NCI-H460 (cell line): Measurements from ENCODE around the gene MBNL2. TPM values are rescaled to one million over a fixed set of nuclear protein-coding genes. Genes with fewer than 3 reads are reported as not detected.

Source experiments
- DNase-seq: peaks from one replicate; pipeline ENCODE4 v3.0.0-alpha.2; 2016; ENCODE audit warnings: low read depth; ENCODE audit errors: extremely low read depth
- total RNA-seq: library from RNA; depleted of rRNA; stranded (reverse); fragments of >200 nt; shearing (Covaris generic); gene quantifications from 2 replicates; pipeline ENCODE4 v1.2.3, GENCODE V29; 2014

MBNL2 gene
- total RNA-seq, 1 experiment from 2014 or later, result 48.9 TPM

DNA sequence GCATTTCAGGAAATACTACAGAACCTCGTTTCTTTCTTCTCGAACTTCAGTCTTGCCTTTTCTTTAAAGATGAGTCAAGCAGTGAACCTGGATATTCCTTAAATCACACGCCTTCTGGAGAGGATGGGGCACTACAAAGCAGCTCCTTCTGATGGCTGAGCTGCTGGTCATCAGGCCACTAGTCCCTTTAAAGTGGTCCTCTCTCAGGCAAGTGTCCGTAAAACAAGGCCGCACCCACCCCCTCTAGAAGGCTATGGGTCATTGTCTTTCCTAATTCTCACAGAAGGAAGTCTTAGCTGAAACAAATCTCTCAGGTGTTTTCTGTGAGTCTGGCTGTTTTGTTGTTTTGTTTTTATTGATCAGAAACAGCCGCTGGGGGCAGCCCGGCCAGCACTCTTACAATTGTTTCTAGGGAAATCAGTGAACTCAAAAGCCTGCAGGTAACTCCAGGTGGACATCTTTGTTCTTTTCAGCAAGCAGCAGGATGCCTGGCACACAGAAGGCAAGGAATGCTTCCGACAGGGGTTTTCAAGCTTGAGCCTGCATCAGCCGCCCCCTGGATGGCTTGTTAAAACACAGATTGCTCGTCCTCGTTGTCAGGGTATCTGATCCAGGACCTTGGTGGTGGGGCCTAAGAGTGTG is 45.4 kb downstream of the MBNL2 start:
- no peak for DNase-seq

DNA sequence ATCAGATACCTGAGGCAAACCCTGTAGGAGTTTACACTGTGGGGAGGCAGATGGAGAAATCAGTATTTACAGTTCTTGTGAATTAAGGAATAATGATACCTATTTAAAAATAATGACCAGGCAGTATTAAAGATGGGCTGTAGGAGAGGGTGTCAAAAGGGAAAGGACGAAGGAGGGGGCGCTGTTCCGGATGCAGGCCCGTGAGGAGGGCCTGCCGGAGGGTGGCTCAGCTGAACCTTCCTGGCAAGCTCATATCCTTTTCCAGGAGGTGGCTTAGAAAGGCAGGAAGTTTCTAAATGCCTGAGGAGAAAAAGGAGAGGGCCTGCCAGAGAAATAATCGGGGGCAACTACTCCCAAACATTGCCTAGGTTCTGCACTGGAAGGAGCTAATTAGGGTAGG is 46.6 kb downstream of the MBNL2 start:
- DNase-seq, result no peak

DNA sequence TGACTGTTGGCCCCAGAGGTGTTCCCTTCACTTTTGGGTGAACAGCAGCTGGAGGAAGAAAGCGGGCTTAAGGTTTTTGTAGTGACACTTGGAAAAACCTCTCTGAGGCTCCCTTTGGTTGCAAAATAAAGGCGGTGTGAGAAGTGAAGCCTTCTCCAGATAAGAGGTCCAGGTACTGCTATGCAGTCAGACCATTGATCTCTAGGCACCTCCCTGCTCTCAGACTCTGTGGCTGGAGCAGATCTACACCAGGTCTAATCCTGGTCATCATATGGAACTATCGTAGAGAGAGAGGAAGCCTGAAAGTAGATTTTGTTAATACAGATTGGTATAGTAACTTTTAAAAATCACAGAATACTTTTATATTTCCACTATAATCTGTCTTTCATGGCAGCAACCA is 47.5 kb downstream of the MBNL2 start:
- no peak for DNase-seq

DNA sequence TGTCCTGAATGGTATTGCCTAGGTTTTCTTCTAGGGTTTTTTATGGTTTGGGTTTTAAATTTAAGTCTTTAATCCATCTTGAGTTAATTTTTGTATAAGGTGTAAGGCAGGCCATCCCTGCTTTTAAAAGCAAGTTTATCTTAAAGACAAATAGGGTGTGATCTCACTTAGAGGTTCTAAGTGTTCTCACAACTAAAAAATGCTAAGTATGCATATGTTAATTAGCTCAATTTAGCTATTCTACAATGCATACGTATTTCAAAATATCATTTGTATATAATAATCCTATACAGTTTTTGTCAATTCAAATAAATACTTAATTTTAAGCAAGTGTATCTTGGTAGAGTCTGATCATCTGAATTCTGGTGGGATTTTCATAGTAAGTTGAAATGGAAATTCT is 50.4 kb downstream of the MBNL2 start:
- no peak for DNase-seq

DNA sequence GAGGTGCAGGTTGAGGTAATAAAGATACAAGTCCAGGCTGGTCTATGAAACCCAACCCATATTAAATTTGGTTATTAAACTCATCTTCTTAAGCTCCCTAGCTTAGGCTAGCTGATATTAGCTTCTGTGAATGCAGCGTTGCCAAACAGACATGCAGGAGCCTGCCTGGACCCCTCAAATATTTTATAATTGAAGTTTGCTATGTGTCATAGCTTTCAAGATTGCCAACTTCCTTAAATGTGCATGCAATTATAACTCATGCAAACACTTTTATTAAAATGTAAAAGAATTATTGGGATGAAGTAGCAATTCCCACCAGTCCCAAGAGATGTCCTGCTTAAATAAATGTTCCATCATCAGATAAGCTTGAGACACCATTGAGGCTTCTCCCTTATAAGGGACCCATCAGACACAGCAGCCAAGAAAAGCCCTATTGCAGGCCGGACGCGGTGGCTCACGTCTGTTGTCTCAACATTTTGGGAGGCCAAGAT is 51.3 kb downstream of the MBNL2 start:
- DNase-seq, result no peak

DNA sequence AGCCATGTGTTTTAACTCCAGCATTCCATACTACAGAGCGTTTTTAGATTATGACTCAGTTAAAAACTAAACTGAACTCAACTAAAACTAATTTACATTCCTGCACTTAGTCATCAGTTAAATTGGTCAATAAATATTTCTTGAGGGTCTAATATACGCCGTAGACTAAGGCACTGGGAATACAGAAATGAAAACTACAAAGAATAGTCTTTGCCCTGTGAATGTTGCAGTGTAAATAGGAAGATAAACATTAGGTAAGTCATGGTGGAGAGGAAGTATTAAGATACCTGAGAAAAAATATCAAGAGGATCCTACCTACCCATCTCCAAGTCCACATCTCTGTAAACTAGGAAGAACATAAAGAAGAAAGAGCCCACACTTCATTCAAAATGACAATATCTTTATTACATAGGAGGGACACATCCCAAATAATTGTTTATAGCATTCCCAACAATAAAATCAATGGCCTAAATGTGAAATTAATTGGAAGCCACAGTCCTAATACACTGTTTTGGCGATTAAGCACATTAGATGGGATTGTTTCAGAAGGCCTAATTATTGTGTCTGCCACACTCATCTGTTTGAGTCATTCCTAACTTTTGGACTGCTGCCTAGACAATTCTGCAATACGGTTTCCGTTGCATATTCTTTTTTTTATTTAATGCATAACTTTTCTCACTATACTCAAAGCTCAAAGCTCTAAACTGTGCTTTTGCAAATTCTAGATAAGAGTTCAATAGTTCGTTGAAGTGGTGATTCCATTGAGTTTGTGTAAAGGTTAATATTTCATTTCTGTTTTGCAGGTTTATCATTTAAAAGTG is 52.9 kb downstream of the MBNL2 start:
- no peak for DNase-seq

DNA sequence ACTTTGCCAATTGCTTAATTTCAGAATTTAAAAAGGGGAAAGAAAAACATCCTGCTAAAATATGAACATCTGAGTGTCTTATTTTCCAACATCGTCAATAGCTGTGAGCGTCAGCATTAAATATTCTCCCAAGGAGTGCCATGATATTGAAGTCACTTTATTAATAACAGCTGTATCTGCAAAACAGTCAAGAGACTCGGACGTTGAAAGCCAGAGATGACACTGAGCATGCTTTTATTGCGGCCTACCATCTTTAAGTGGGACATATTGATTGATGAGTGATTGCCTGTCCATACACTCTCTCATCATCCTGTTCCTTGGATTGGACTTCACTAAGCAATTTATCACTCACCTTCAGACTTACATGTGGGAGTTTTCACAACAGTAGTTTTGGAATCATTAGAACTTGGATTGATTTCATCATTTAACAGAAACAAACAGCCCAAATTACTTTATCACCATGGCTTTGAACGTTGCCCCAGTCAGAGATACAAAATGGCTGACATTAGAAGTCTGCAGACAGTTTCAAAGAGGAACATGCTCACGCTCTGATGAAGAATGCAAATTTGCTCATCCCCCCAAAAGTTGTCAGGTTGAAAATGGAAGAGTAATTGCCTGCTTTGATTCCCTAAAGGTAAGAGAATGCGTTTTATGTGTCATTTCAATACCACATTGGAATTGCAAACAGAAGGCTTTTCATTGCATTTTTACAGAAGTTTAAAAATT is 53.8 kb downstream of the MBNL2 start:
- no peak for DNase-seq

DNA sequence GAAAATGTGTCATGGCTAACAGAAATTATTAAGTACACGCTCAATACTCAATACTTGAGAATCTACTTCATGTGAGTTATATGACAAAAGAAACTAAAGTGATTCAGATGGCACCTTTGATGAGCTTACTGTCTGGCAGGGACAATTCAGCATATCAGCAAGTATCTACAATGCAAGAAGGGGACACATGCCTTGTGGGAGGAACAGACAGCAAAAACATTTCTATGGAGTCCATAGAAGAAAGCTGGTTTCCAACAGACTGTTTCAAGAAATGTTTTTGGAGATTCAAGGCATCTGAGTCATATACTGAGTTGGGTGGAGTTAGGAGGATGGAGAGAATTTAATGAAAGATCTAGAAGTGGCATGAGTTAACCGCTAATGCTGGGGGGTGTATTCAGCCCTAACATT is 54.7 kb downstream of the MBNL2 start:
- no peak for DNase-seq

DNA sequence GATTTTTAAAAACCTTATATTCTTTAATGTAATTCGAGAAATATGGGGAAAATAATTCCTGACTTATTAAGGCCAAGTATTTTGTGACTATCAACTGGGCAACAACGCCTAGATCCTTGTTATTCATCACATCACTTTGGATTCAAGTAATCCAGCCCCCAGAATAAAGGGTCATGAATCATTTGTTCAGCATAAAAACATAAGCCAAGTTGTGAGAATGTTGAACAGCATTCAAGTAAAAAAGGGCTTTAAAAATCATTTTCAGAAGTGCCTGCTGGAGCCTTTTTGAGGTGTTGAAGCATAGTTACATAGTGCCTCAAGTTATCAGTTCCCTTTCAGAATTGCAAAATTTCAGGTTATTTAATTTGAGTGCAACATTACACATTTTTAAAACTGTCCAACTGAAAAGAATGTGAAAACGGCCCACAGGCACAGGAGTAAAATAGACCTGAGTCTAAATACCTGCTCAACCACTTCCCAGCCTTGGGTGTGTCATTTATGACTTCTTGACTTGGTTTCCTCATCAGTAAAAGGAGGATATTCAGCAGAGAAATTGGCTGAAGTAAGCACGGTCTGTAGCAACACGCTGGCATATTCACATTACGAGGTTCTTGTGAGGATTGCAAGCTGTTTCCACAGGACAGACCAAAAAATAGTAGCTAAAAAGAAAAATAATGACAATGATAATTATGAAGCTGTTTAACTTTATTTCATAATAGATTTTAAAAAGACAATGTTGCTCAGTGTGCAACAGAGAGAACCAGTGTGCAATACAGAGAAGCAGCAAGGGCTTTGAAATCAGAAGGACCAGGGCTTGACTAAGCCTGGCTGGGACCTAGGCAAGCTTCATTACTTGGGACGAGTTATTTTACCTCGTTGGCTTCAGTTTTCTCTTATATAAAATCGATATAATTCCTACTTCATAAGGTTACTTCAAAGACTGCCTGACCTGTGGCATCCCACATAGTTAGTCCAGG is 56.6 kb downstream of the MBNL2 start:
- no peak for DNase-seq

DNA sequence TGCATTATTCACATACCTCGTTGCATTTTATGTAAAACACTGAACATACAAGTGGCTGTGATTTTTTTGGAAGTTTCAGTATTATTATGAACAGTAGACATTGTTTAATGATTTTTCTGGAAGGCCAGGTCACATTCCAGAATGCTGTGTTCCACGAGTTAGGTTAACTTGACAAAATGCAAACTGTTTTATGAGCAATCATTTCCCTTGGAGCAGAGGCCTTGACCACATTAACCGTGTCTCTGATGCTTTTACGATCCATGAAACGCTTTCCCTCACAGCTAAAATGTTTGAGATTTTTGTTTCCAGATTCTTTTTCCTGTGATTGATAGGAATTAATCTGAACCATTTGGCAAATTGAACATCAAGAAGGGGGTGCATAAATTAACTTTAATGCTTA is 57.8 kb downstream of the MBNL2 start:
- no peak for DNase-seq

DNA sequence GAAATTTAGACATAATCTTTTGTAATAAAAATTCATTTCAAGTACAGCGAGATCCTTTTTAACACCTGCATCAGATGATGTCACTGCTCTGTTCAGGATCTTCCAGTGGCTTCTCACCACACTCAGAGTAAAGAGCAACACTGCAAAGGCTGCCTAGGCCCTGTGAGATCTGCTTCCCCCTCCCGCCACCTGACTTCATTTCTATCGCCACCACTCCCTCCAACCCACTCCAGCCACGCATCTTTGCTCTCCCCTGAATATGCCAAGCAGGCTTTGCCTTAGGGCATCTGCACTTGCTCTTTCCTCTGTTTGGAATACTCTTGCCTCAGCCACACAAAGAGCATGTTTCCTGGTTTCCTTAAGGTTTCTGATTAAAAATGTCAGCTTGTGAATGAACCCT is 58.3 kb downstream of the MBNL2 start:
- DNase-seq, result no peak

DNA sequence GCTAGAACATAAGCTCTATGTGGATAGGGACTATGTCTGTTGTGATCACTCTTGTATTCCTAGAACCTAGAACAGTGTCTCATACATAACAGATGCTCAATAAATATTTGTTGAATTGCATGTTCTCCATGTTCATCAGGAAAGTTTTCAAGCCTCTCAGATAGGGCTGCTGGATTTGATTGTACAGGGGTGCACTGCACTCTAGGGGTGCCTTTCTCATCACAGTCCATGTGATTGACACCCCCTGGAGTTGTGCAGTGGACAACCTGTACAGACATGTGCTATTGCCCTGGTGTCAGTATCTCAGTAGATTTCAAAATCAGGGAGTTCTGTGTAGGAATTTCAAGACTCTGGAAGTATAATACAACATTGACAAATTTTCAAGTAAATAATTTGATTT is 58.9 kb downstream of the MBNL2 start:
- DNase-seq, result no peak

DNA sequence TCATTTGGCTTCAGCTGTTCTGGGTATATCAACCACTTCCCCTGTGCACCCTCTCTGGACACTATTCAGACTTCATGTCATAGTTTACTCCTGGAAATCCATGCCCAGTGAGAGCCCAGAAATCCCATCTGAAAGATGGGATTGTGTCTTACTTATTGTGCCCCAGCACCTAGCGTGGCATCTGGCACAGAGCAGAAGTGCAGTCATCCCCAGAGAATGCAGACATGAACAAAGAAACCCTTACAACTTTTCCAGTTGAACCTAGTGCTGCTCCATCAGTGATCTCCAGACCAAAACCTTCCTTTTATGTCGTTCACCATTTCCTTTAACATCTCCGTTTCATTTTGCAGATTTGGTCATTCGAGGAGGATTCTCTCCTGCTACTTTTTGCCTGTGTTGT is 60.6 kb downstream of the MBNL2 start:
- no peak for DNase-seq

DNA sequence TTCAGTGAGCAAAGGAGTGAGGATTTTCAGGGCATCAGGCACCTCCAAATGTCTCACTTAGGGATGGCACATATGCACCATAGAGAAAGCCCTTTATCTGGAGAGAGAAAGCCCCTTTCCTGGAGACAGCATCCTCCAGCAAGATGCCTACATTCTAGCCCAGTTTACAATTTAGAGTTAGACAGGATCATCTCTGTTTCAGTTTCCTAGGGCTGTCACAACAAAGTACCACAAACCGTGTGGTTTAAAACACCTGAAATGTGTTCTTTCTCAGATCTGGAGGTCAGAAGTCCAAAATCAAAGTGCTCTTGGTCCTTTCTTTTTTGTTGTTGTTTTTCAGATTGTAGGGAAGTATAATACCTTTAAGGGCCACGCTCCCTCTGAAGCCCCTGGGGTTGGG is 61.8 kb downstream of the MBNL2 start:
- no peak for DNase-seq

DNA sequence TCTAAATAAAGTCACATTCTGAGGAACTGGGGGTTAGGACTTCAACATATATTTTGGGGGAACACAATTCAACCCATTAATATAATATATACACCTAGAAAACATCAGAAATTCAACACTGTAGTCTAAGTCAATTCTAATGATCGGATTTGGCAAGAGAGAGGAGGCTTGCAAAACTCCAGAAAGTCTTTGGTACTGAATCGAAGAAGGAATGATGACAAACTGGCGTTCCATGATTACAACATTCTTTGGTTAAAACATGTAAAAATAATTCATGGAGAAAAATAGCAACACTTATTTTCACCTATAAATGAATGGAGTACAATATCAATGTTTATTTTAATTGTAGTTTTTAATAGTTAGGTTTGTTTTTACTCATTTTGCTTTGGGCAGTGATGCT is 62.4 kb downstream of the MBNL2 start:
- DNase-seq, result no peak

DNA sequence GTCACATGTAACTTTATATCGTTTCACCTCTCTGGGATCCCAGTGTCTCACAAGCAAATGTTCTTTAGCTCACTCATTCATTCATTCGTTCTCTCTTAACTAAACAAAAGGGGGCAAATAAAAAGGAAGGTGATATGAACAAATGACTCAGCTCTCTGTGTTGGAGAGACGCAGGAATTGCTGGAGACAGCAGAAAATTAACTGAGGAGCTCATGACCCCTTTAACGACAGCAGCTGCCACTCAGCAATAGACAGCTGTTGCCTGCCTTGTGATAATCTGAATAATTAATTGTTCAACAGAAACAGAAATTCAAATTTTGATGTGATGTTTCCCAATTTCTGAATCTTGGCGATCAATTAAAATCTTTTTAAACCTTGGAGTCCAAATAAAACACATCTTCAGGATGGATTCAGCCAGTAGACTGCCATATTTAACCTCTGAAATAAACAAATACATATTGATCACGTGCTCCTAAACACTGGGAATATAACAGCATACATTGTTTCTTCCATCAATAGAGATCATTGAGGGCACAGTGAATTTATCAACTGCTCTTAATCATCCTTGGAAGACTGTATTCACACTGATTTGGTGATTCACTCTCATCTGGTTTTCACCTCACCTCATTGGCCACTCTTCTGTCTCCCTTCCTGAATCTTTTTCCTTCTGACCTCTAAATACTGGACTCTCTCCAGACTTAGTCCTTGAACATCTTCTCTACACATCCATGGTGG is 63.3 kb downstream of the MBNL2 start:
- no peak for DNase-seq

DNA sequence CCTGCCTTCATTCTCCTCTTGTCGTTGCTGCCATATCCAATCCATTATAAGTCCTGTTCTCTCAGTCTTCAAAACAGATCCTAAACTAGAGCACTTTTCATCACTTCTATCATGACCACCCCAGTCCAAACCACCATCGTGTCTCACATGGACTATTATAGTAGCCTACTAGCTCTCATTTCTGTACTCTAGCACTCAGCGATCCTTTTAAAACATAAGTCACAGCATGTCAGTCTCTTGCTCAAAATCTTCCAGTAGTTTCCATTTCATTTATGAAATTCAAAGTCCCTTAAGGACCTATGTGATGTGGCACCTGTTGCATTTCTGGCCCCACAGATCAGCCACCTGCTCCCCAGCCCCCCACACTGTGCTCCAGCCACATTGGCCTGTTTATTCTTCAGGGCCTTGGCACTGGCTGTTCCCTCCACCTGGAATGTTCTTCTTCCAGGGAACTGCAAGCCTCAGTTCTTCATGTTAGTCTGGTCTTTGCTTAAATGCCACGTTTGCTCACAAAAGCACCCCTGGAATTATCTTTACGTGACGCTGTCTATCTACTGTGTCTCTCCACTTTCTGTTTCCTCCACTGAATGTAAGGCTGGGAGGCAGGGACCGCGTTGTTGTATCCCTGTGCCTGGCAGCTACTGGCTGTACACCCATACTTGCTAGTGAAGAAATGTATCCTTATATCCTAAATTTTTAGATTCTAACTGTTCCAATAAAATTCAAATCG is 64.3 kb downstream of the MBNL2 start:
- DNase-seq, result no peak

DNA sequence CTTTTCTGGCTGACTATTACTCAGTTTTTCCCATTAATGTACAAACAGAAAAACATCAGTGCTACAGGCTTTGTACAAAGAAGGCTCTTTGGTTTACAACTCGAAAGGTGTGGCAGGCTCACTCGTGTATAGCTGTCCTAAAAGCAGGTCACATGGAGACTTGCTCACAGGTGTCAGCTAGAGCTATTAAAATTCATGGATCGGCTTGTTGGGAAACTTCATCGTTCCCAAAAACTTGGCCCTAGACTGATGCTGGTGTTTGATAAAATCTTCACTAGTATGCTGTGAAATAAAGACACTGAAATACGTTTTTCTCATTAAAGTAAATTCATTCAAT is 64.9 kb downstream of the MBNL2 start:
- no peak for DNase-seq

DNA sequence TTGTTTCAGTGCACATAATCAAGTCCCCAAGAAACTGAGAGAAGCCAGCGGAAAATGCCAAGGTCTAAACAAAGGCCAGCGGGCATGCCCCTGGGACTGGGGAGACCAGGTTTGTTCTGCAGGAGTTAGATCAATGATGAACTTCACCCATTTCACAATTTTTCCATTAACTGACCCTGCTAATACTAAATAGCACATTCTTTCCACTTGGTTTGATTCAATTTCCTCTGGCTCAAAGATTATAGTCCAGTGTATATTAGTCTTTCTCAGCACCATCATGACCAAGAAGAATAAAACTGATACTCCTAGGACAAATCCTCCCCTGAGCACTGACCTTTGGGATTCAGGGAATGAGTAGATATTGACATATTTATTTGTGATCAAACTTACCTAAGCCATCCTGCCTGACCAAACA is 66.4 kb downstream of the MBNL2 start:
- DNase-seq, result no peak
